HG03135 (cell line): ENCODE data around the gene VOPP1.
A peak's percentile ranks its signal among the peaks of the same experiment; 100 is the strongest.
"Not testable (repeated sequence)": the region's sequence is repeated elsewhere in the genome, so short reads cannot be mapped to it uniquely, and the experiment has no call there.

ENCODE experiments used
- ATAC-seq: cut with Tn5 transposase; IDR thresholded peaks from one replicate; pipeline ENCODE4 v1.9.1; 2021; ENCODE audit warnings: mild to moderate bottlenecking, moderate library complexity; ENCODE audit not compliant: unreplicated experiment

Gene VOPP1

GRCh38 chr7:55514546-55515265 lies 57.6 kb downstream of the VOPP1 start:
- ATAC-seq, result no peak

- ATAC-seq, result no peak
These were observed 58.4 kb downstream of the VOPP1 start for GRCh38 chr7:55513868-55514267.

GRCh38 chr7:55512635-55513191 lies 59.6 kb downstream of the VOPP1 start:
- no peak for ATAC-seq

GRCh38 chr7:55510621-55511020 lies 61.7 kb downstream of the VOPP1 start:
- no peak for ATAC-seq

GRCh38 chr7:55510206-55510605 lies 62.1 kb downstream of the VOPP1 start:
- not testable (repeated sequence) for ATAC-seq

GRCh38 chr7:55509322-55509721 lies 63.0 kb downstream of the VOPP1 start:
- ATAC-seq, result no peak

- peak; percentile 44 for ATAC-seq
These were observed 63.9 kb downstream of the VOPP1 start for GRCh38 chr7:55508221-55509011.

- no peak for ATAC-seq
These were observed 64.6 kb downstream of the VOPP1 start for GRCh38 chr7:55507743-55508142.

GRCh38 chr7:55504967-55505658 lies 67.2 kb downstream of the VOPP1 start:
- no peak for ATAC-seq

- no peak for ATAC-seq
These were observed 68.0 kb downstream of the VOPP1 start for GRCh38 chr7:55504093-55504859.

- no peak for ATAC-seq
These were observed 69.4 kb downstream of the VOPP1 start for GRCh38 chr7:55502858-55503440.

- no peak for ATAC-seq
These were observed 70.0 kb downstream of the VOPP1 start for GRCh38 chr7:55502124-55502857.

- no peak for ATAC-seq
These were observed 70.7 kb downstream of the VOPP1 start for GRCh38 chr7:55501611-55502010.

GRCh38 chr7:55500117-55500756 lies 72.1 kb downstream of the VOPP1 start:
- ATAC-seq, result no peak

GRCh38 chr7:55499591-55499990 lies 72.7 kb downstream of the VOPP1 start:
- ATAC-seq, result no peak

- ATAC-seq, result no peak
These were observed 73.5 kb downstream of the VOPP1 start for GRCh38 chr7:55498770-55499169.

GRCh38 chr7:55498142-55498541 lies 74.2 kb downstream of the VOPP1 start:
- ATAC-seq, result no peak

- ATAC-seq, result no peak
These were observed 74.8 kb downstream of the VOPP1 start for GRCh38 chr7:55497521-55497920.

GRCh38 chr7:55496906-55497305 lies 75.4 kb downstream of the VOPP1 start:
- no peak for ATAC-seq
